IMR-90 (cell line): ENCODE measurements around the gene PALLD. TPM values are rescaled to one million over a fixed set of nuclear protein-coding genes. Genes with fewer than 3 reads are reported as not detected.

Experiments
- ATAC-seq: fragments of 200-7000 bp; cut with Tn5 transposase; 2 replicates; pipeline ENCODE4 v1.9.1; 2020; ENCODE audit warnings: low read depth, mild to moderate bottlenecking, moderate library complexity
- BruUV-seq: library from RNA; stranded (reverse); fragments of 400-500 nt; replicated peaks from 2 replicates; lab custom pipeline; 2021; lab: Mats Ljungman, UMichigan
- CTCF ChIA-PET: fragments of 300-600 bp; formaldehyde crosslinking; extraction: SDS; loops from one replicate; lab custom pipeline; 2021; ENCODE audit warnings: antibody characterized with exemption; lab: Yijun Ruan, JAX
- POLR2A ChIA-PET: fragments of 300-600 bp; sonication (Branson Sonifier 250); formaldehyde crosslinking; loops from one replicate; lab custom pipeline; 2022; ENCODE audit warnings: antibody characterized with exemption; ENCODE audit not compliant: unreplicated experiment; lab: Charles Lee
- DNase-seq: peaks from one replicate; pipeline ENCODE4 v3.0.0; 2013
- H2AFZ ChIP-seq: replicated peaks from 2 replicates; pipeline ENCODE3; 2013; ENCODE audit warnings: low read length, mild to moderate bottlenecking; ENCODE audit not compliant: poor library complexity
- H2AK5ac ChIP-seq: 2 replicates; pipeline ENCODE4 v1.6.1; 2013; ENCODE audit warnings: low read depth, low read length, inconsistent platforms
- H2AK9ac ChIP-seq: replicated peaks from 2 replicates; pipeline ENCODE3; 2013; ENCODE audit warnings: mild to moderate bottlenecking, low read depth, low read length, moderate library complexity; ENCODE audit not compliant: poor library complexity
- H2BK120ac ChIP-seq: 2 replicates; pipeline ENCODE4 v1.6.1; 2013; ENCODE audit warnings: low read depth, low read length, inconsistent platforms
- H2BK15ac ChIP-seq: 3 replicates; pipeline ENCODE4 v1.6.1; 2013; ENCODE audit warnings: low read depth, low read length, inconsistent platforms
- H2BK20ac ChIP-seq: 2 replicates; pipeline ENCODE4 v1.6.1; 2013; ENCODE audit warnings: low read depth, mild to moderate bottlenecking, inconsistent platforms, low read length, moderate library complexity
- H2BK5ac ChIP-seq: 2 replicates; pipeline ENCODE4 v1.6.1; 2013; ENCODE audit warnings: mild to moderate bottlenecking, low read depth, low read length, inconsistent platforms; ENCODE audit not compliant: poor library complexity, severe bottlenecking
- H3K14ac ChIP-seq: replicated peaks from 2 replicates; pipeline ENCODE4 v1.6.1; 2013; ENCODE audit warnings: low read depth, low read length, inconsistent platforms
- H3K18ac ChIP-seq: 2 replicates; pipeline ENCODE4 v1.6.1; 2013; ENCODE audit warnings: low read depth, low read length, control low read depth
- H3K23ac ChIP-seq: 2 replicates; pipeline ENCODE4 v1.6.1; 2013; ENCODE audit warnings: low read depth, low read length, inconsistent platforms
- H3K27ac ChIP-seq: 2 replicates; pipeline ENCODE4 v1.5.1; 2013; ENCODE audit warnings: mild to moderate bottlenecking, control low read depth, low read length; ENCODE audit not compliant: insufficient read depth
- H3K27me3 ChIP-seq: 2 replicates; pipeline ENCODE4 v1.6.1; 2013; ENCODE audit warnings: low read length; ENCODE audit not compliant: control insufficient read depth, insufficient read depth
- H3K36me3 ChIP-seq: 2 replicates; pipeline ENCODE4 v1.6.1; 2013; ENCODE audit warnings: low read length, mixed read lengths; ENCODE audit not compliant: control insufficient read depth, insufficient read depth
- H3K4ac ChIP-seq: 2 replicates; pipeline ENCODE4 v1.6.1; 2013; ENCODE audit warnings: low read depth, low read length, inconsistent platforms
- H3K4me1 ChIP-seq: 2 replicates; pipeline ENCODE4 v1.6.1; 2013; ENCODE audit warnings: low read length, mixed read lengths; ENCODE audit not compliant: control insufficient read depth, insufficient read depth
- H3K4me2 ChIP-seq: 2 replicates; pipeline ENCODE4 v1.6.1; 2013; ENCODE audit warnings: low read depth, mild to moderate bottlenecking, control low read depth, low read length, moderate library complexity
- H3K4me3 ChIP-seq: 2 replicates; pipeline ENCODE4 v1.5.1; 2013; ENCODE audit warnings: low read depth, mild to moderate bottlenecking, control low read depth, low read length, moderate library complexity; ENCODE audit not compliant: insufficient read depth
- H3K56ac ChIP-seq: 2 replicates; pipeline ENCODE4 v1.6.1; 2013; ENCODE audit warnings: low read length, inconsistent platforms; ENCODE audit not compliant: insufficient read depth; ENCODE audit errors: extremely low read depth
- H3K79me1 ChIP-seq, 2 experiments: 2 replicates each; pipeline ENCODE4 v1.6.1; 2013; ENCODE audit warnings: low read length in 2 of 2, inconsistent platforms in 1 of 2, low read depth in 1 of 2
- H3K9ac ChIP-seq: 2 replicates; pipeline ENCODE4 v1.6.1; 2013; ENCODE audit warnings: low read depth, low read length, control low read depth
- H3K9me1 ChIP-seq: 2 replicates; pipeline ENCODE4 v1.6.1; 2013; ENCODE audit warnings: low read length, inconsistent platforms; ENCODE audit not compliant: insufficient read depth
- H3K9me3 ChIP-seq: 2 replicates; pipeline ENCODE4 v1.6.1; 2013; ENCODE audit warnings: low read length; ENCODE audit not compliant: control insufficient read depth, insufficient read depth
- H4K20me1 ChIP-seq: 2 replicates; pipeline ENCODE4 v1.6.1; 2013; ENCODE audit warnings: low read length, inconsistent platforms; ENCODE audit not compliant: insufficient read depth
- H4K5ac ChIP-seq: 2 replicates; pipeline ENCODE4 v1.6.1; 2013; ENCODE audit warnings: mild to moderate bottlenecking, low read depth, low read length, control low read depth
- H4K8ac ChIP-seq, 2 experiments: 2 replicates each; pipeline ENCODE4 v1.6.1; 2013; ENCODE audit warnings: low read depth in 2 of 2, low read length in 2 of 2, control low read depth in 1 of 2, inconsistent platforms in 1 of 2
- H4K91ac ChIP-seq: 2 replicates; pipeline ENCODE4 v1.6.1; 2013; ENCODE audit warnings: low read depth, low read length, inconsistent platforms; ENCODE audit not compliant: insufficient read depth
- BHLHE40 ChIP-seq: fragments of 150-350 bp; IDR thresholded peaks from 2 replicates; pipeline ENCODE4 v1.6.1; 2016; ENCODE audit warnings: mild to moderate bottlenecking, low read depth, low read length
- CEBPB ChIP-seq: IDR thresholded peaks from 2 replicates; pipeline ENCODE4 v1.6.1; 2012; ENCODE audit warnings: low read depth, low read length, improper control_type of control experiment
- CHD1 ChIP-seq: IDR thresholded peaks from 2 replicates; pipeline ENCODE4 v1.6.1; 2012; ENCODE audit warnings: low read depth, low read length, improper control_type of control experiment
- CTCF ChIP-seq: conservative IDR thresholded peaks from 2 replicates; pipeline ENCODE4 v1.5.1; 2012; ENCODE audit warnings: mild to moderate bottlenecking, low read depth, low read length, improper control_type of control experiment
- FOS ChIP-seq: fragments of 150-350 bp; IDR thresholded peaks from 2 replicates; pipeline ENCODE4 v1.6.1; 2016; ENCODE audit warnings: low read depth, low read length
- MXI1 ChIP-seq: IDR thresholded peaks from 2 replicates; pipeline ENCODE4 v1.6.1; 2012; ENCODE audit warnings: low read depth, mild to moderate bottlenecking, low read length, moderate library complexity, borderline replicate concordance
- POLR2A ChIP-seq: IDR thresholded peaks from 2 replicates; pipeline ENCODE4 v1.6.1; 2012; ENCODE audit warnings: mild to moderate bottlenecking, low read depth, low read length
- RAD21 ChIP-seq: IDR thresholded peaks from 2 replicates; pipeline ENCODE4 v1.6.1; 2012; ENCODE audit warnings: low read length, improper control_type of control experiment
- RCOR1 ChIP-seq: IDR thresholded peaks from 2 replicates; pipeline ENCODE4 v1.6.1; 2012; ENCODE audit warnings: mild to moderate bottlenecking, low read length, improper control_type of control experiment; ENCODE audit not compliant: insufficient replicate concordance
- RFX5 ChIP-seq: IDR thresholded peaks from 2 replicates; pipeline ENCODE4 v1.8.0; 2012; ENCODE audit warnings: low read depth, mild to moderate bottlenecking, low read length, moderate library complexity
- SMC3 ChIP-seq: fragments of 150-350 bp; IDR thresholded peaks from 2 replicates; pipeline ENCODE4 v1.6.1; 2016; ENCODE audit warnings: low read depth, mild to moderate bottlenecking, antibody characterized with exemption, low read length, moderate library complexity
- USF2 ChIP-seq: fragments of 150-350 bp; IDR thresholded peaks from 2 replicates; pipeline ENCODE4 v1.6.1; 2017; ENCODE audit warnings: mild to moderate bottlenecking, antibody characterized with exemption, low read length, low read depth
- WGBS, 2 experiments: methylation state at CpG; one replicate each; pipeline versions ENCODE4 v1.1.5 to v1.1.7; 2013; ENCODE audit warnings: missing lambda C conversion rate in 2 of 2; ENCODE audit not compliant: insufficient read length in 1 of 2; ENCODE audit errors: extremely low coverage in 2 of 2; 5-methylcytosine and 5-hydroxymethylcytosine counted together
- dilution Hi-C: fragments of 300-500 bp; cut with HindIII; formaldehyde crosslinking; loops from one replicate; pipeline ENCODE4 v1.14.3; 2018; ENCODE audit warnings: low sequenced_read_pairs; ENCODE audit not compliant: unreplicated experiment
- in situ Hi-C: fragments of 300-500 bp; cut with MboI; formaldehyde crosslinking; loops from 3 replicates; pipeline ENCODE4 v1.14.3; 2019; ENCODE audit warnings: low sequenced_read_pairs, inconsistent platforms, mixed read lengths
- intact Hi-C: fragments of 100-400 bp; cut with micrococcal nuclease; formaldehyde crosslinking; loops from 2 replicates; pipeline ENCODE4 v1.10.0; 2022
- polyA plus RNA-seq, 3 experiments: library from polyadenylated mRNA; depleted of rRNA; stranded (reverse); fragments of >200 nt; gene quantifications; 2 replicates each; pipeline ENCODE4 v1.2.3, GENCODE V29; 2012; ENCODE audit warnings: low replicate concordance in 1 of 3
- total RNA-seq: library from RNA; depleted of rRNA; stranded (reverse); fragments of >200 nt; gene quantifications from 2 replicates; pipeline ENCODE4 v1.2.3, GENCODE V29; 2012
- TF ChIP-seq, protein P1 (sequence below): fragments of 150-350 bp; IDR thresholded peaks from 2 replicates; pipeline ENCODE4 v1.6.1; 2016; ENCODE audit warnings: low read depth, mild to moderate bottlenecking, low read length, moderate library complexity, borderline replicate concordance

Gene PALLD
- total and polyA plus RNA-seq, 2 of the 4 experiments (the other 2 are of a cell fraction): 91.0 to 91.9 TPM

- H2BK5ac ChIP-seq: no peak overlapping the region
- CTCF ChIA-PET: interaction anchor here (0.8 kb wide), 1 partner anchor 33 kb away, joined by 3 read pairs; no protein-coding TSS in a partner anchor
- peak overlapping the region; percentile 56; the same call in 1 of the 2 replicates for H3K23ac ChIP-seq
- in situ Hi-C loops: no loop called here
- peaks cover 4% of the 10 kb centered on the region; the same call in 1 of the 2 replicates for H3K9me1 ChIP-seq
- H4K20me1 ChIP-seq: no peaks in the 10 kb centered on the region
- no peaks in the 10 kb centered on the region for H3K27me3 ChIP-seq
- H2AK9ac ChIP-seq: no peak overlapping the region
- 0 out of 2 replicates have a peak overlapping the region, but pooled peaks have one; percentile 28 for H2BK120ac ChIP-seq
- H3K9me3 ChIP-seq: no peaks in the 10 kb centered on the region
- POLR2A ChIA-PET: no interaction called here
- H3K4me1 ChIP-seq: peaks cover 5% of the 10 kb centered on the region; the same call in 1 of the 2 replicates
- H2AFZ ChIP-seq: no peak overlapping the region
- peaks cover 0 to 7% of the 10 kb centered on the region in 2 experiments; a peak in 1 of 4 replicates for H3K79me1 ChIP-seq
- H4K91ac ChIP-seq: peak overlapping the region; percentile 19; the same call in 1 of the 2 replicates
- no peak overlapping the region for H2AK5ac ChIP-seq
- ATAC-seq: no peak
- H3K56ac ChIP-seq: no peak overlapping the region
- dilution Hi-C loops: no loop called here
- H4K5ac ChIP-seq: no peak overlapping the region
- peak overlapping the region; percentile 1; the same call in 1 of the 2 replicates for H2BK20ac ChIP-seq
- 100% methylated on average over 2 of the region's 5 CpGs; no CpG with 5 or more reads in 1 of the 2 experiments for WGBS, 2 experiments
- no peak overlapping the region for H3K4me3 ChIP-seq
- H3K18ac ChIP-seq: no peak overlapping the region
- no peaks in the 10 kb centered on the region for H3K36me3 ChIP-seq
- peak overlapping the region; percentile 19; the same call in 1 of the 2 replicates for H3K4ac ChIP-seq
- BruUV-seq: no TSS peak
- intact Hi-C loops: no loop called here
- H3K14ac ChIP-seq: peak overlapping the region; percentile 55; the same call in 1 of the 2 replicates
- H3K9ac ChIP-seq: no peak overlapping the region
- no peak overlapping the region for H2BK15ac ChIP-seq
- H3K27ac ChIP-seq: no peak overlapping the region
- no peak overlapping the region for H3K4me2 ChIP-seq
- peak overlapping the region in 1 of 2 experiments; percentile 12; a peak in 1 of 4 replicates for H4K8ac ChIP-seq
- DNase-seq: no peak
- TF ChIP-seq CHD1: no peak
- TF ChIP-seq, protein P1, sequence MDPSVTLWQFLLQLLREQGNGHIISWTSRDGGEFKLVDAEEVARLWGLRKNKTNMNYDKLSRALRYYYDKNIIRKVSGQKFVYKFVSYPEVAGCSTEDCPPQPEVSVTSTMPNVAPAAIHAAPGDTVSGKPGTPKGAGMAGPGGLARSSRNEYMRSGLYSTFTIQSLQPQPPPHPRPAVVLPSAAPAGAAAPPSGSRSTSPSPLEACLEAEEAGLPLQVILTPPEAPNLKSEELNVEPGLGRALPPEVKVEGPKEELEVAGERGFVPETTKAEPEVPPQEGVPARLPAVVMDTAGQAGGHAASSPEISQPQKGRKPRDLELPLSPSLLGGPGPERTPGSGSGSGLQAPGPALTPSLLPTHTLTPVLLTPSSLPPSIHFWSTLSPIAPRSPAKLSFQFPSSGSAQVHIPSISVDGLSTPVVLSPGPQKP: no peak
- TF ChIP-seq RFX5: no peak
- TF ChIP-seq SMC3: no peak
- TF ChIP-seq BHLHE40: no peak
- no peak for TF ChIP-seq RCOR1
- no peak for TF ChIP-seq CEBPB
- no peak for TF ChIP-seq USF2
- no peak for TF ChIP-seq FOS
- TF ChIP-seq MXI1: no peak
- no peak for TF ChIP-seq RAD21
- TF ChIP-seq POLR2A: no peak
- no peak for TF ChIP-seq CTCF
Observed at GRCh38 chr4:168642591-168642990, 145.7 kb downstream of the PALLD start.
